HepG2 (cell line): ENCODE data around the gene SMIM43. TPM values are rescaled to one million over a fixed set of nuclear protein-coding genes. Genes with fewer than 3 reads are reported as not detected.

Experiments
- BRCA1 ChIP-seq: sonication (generic); formaldehyde crosslinking; IDR thresholded peaks from 2 replicates; pipeline ENCODE4 v1.4.0; 2020; ENCODE audit warnings: missing genetic modification reagents
- CREM ChIP-seq, 2 experiments: sonication (generic) in 1 of 2; formaldehyde crosslinking in 1 of 2; IDR thresholded peaks; 2 replicates each; pipeline versions ENCODE4 v1.4.0 to v1.6.1; 2016 to 2020; ENCODE audit warnings: antibody characterized with exemption in 1 of 2, mild to moderate bottlenecking in 1 of 2, missing genetic modification reagents in 1 of 2
- DNMT1 ChIP-seq: sonication (generic); formaldehyde crosslinking; IDR thresholded peaks from 2 replicates; pipeline ENCODE4 v1.5.1; 2020; ENCODE audit warnings: mild to moderate bottlenecking, missing genetic modification reagents
- ELF1 ChIP-seq: sonication (generic); formaldehyde crosslinking; IDR thresholded peaks from 2 replicates; pipeline ENCODE4 v1.4.0; 2020; ENCODE audit warnings: missing genetic modification reagents
- ETV5 ChIP-seq: IDR thresholded peaks from 2 replicates; pipeline ENCODE4 v1.6.1; 2018; ENCODE audit warnings: missing biosample characterization, missing genetic modification reagents, inconsistent platforms, borderline replicate concordance
- FOXO1 ChIP-seq: sonication (generic); formaldehyde crosslinking; IDR thresholded peaks from 2 replicates; pipeline ENCODE4 v1.4.0; 2020; ENCODE audit warnings: missing genetic modification reagents
- GTF3A ChIP-seq: sonication (generic); formaldehyde crosslinking; conservative IDR thresholded peaks from 2 replicates; pipeline ENCODE4 v1.4.0; 2020; ENCODE audit warnings: mild to moderate bottlenecking, missing genetic modification reagents
- HMGXB4 ChIP-seq, 2 experiments: sonication (generic) in 1 of 2; formaldehyde crosslinking in 1 of 2; IDR thresholded peaks; 2 replicates each; pipeline versions ENCODE4 v1.4.0 to v1.6.1; 2018 to 2020; ENCODE audit warnings: missing genetic modification reagents in 2 of 2, borderline replicate concordance in 1 of 2, low read depth in 1 of 2, mild to moderate bottlenecking in 1 of 2, missing biosample characterization in 1 of 2
- KAT7 ChIP-seq: IDR thresholded peaks from 2 replicates; pipeline ENCODE4 v1.6.1; 2018; ENCODE audit warnings: borderline replicate concordance, missing compliant biosample characterization
- KDM5A ChIP-seq: fragments of 200-600 bp; sonication (generic); IDR thresholded peaks from 2 replicates; pipeline ENCODE4 v1.7.0; 2018; ENCODE audit warnings: antibody characterized with exemption, mild to moderate bottlenecking, low read length, borderline replicate concordance
- MED8 ChIP-seq: sonication (generic); formaldehyde crosslinking; IDR thresholded peaks from 2 replicates; pipeline ENCODE4 v1.8.1; 2023; ENCODE audit warnings: mild to moderate bottlenecking, missing genetic modification reagents; ENCODE audit not compliant: insufficient replicate concordance
- MEF2D ChIP-seq: sonication (generic); formaldehyde crosslinking; IDR thresholded peaks from 2 replicates; pipeline ENCODE4 v1.5.1; 2020; ENCODE audit warnings: mild to moderate bottlenecking, missing genetic modification reagents
- RBM22 ChIP-seq: fragments of 200-400 bp; formaldehyde crosslinking; optimal IDR thresholded peaks from 2 replicates; pipeline ENCODE3; 2017; ENCODE audit warnings: mild to moderate bottlenecking, low read length, moderate library complexity
- SMC3 ChIP-seq: IDR thresholded peaks from 2 replicates; pipeline ENCODE4 v1.6.1; 2011; ENCODE audit warnings: low read length, improper control_type of control experiment
- TBL1XR1 ChIP-seq: fragments of 150-350 bp; IDR thresholded peaks from 2 replicates; pipeline ENCODE4 v1.6.1; 2014; ENCODE audit warnings: borderline replicate concordance, low read length; ENCODE audit not compliant: partially characterized antibody
- YY1 ChIP-seq: IDR thresholded peaks from 2 replicates; pipeline ENCODE4 v1.6.1; 2011; ENCODE audit warnings: low read length, low read depth, moderate library complexity, mild to moderate bottlenecking; ENCODE audit not compliant: insufficient read depth, insufficient replicate concordance
- ZFP90 ChIP-seq: sonication (generic); formaldehyde crosslinking; IDR thresholded peaks from 2 replicates; pipeline ENCODE4 v1.8.0; 2022; ENCODE audit warnings: missing genetic modification reagents, mild to moderate bottlenecking, inconsistent platforms, borderline replicate concordance
- ZNF280D ChIP-seq: sonication (generic); formaldehyde crosslinking; IDR thresholded peaks from 2 replicates; pipeline ENCODE4 v1.5.1; 2020; ENCODE audit warnings: mild to moderate bottlenecking, missing genetic modification reagents
- ZNF33A ChIP-seq: sonication (generic); formaldehyde crosslinking; IDR thresholded peaks from 2 replicates; pipeline ENCODE4 v1.5.1; 2020; ENCODE audit warnings: missing genetic modification reagents, mild to moderate bottlenecking, moderate library complexity, borderline replicate concordance
- ZNF383 ChIP-seq: sonication (generic); formaldehyde crosslinking; IDR thresholded peaks from 2 replicates; pipeline ENCODE4 v1.4.0; 2020; ENCODE audit warnings: missing genetic modification reagents, mild to moderate bottlenecking, borderline replicate concordance
- ZNF547 ChIP-seq: sonication (generic); formaldehyde crosslinking; IDR thresholded peaks from 2 replicates; pipeline ENCODE4 v1.5.1; 2020; ENCODE audit warnings: mild to moderate bottlenecking, missing genetic modification reagents
- ZNF713 ChIP-seq: sonication (generic); formaldehyde crosslinking; IDR thresholded peaks from 2 replicates; pipeline ENCODE4 v1.4.0; 2020; ENCODE audit warnings: mild to moderate bottlenecking, missing genetic modification reagents
- ZNF749 ChIP-seq: sonication (generic); formaldehyde crosslinking; IDR thresholded peaks from 2 replicates; pipeline ENCODE4 v1.8.0; 2022; ENCODE audit warnings: mild to moderate bottlenecking, missing genetic modification reagents, moderate library complexity, borderline replicate concordance
- ZSCAN20 ChIP-seq: sonication (generic); formaldehyde crosslinking; IDR thresholded peaks from 2 replicates; pipeline ENCODE4 v1.4.0; 2020; ENCODE audit warnings: missing genetic modification reagents, mild to moderate bottlenecking, borderline replicate concordance
- ZSCAN21 ChIP-seq: sonication (generic); formaldehyde crosslinking; IDR thresholded peaks from 2 replicates; pipeline ENCODE4 v1.8.0; 2022; ENCODE audit warnings: mild to moderate bottlenecking, missing genetic modification reagents, moderate library complexity, borderline replicate concordance
- polyA plus RNA-seq, 8 experiments: library from polyadenylated mRNA; depleted of rRNA in 3 of 8; stranded (reverse) in 7 of 8; unstranded in 1 of 8; fragments of >200 nt; fragmentation: Illumina TruSeq in 4 of 8; extraction: Trizol in 4 of 8; gene quantifications; 2 replicates each; pipeline versions ENCODE4 v1.2.1 to v1.2.3, GENCODE V29; 2011 to 2016; ENCODE audit warnings: low read depth in 4 of 8, missing spikeins in 1 of 8, mixed read lengths in 1 of 8; ENCODE audit not compliant: insufficient read depth in 1 of 8
- total RNA-seq, 5 experiments: library from RNA; depleted of rRNA; stranded (reverse); fragments of >200 nt; fragmentation: Illumina TruSeq; extraction: Trizol; gene quantifications; 2 replicates each; pipeline ENCODE4 v1.2.3, GENCODE V29; 2016; ENCODE audit warnings: low read depth in 1 of 5

The SMIM43 gene
- total and polyA plus RNA-seq, 2 of the 13 experiments (the other 11 are each of a cell fraction or from before 2014, with no cell fraction given): not detected

GRCh38 chr4:121800961-121801714 lies 36.2 kb upstream of the SMIM43 start, which contains the start of gene EXOSC9 (continued):
- TF ChIP-seq ZNF33A (CRISPR knock-in tag) (no peak), YY1 (peak; percentile 89), ELF1 (CRISPR knock-in tag) (peak; percentile 92), ZNF280D (CRISPR knock-in tag) (peak; percentile 81; the same call in 1 of the 2 replicates), ZNF547 (CRISPR knock-in tag) (peak; percentile 88), ETV5 (peak; percentile 39; the same call in 1 of the 2 replicates), DNMT1 (CRISPR knock-in tag) (no peak), ZSCAN20 (CRISPR knock-in tag) (peak; percentile 65; the same call in 1 of the 2 replicates), GTF3A (CRISPR knock-in tag) (no peak), ZNF713 (0 out of 2 replicates have a peak, but pooled peaks have one; percentile 67), ZNF383 (CRISPR knock-in tag) (no peak), BRCA1 (CRISPR knock-in tag) (0 out of 2 replicates have a peak, but pooled peaks have one; percentile 79), KDM5A (peak; percentile 99), TBL1XR1 (no peak), CREM (IDR thresholded peaks at IDR 0.05) (peak; percentile 99), CREM (CRISPR knock-in tag; IDR thresholded peaks at IDR 0.05) (peak; percentile 93), FOXO1 (peak; percentile 56), MED8 (CRISPR knock-in tag) (no peak), RBM22 (no peak), SMC3 (no peak), HMGXB4 (CRISPR knock-in tag; IDR thresholded peaks at IDR 0.05; ENCODE audit: borderline replicate concordance in 1 of 2, low read depth in 1 of 2) (peak; percentile 76 to 85), ZFP90 (peak; percentile 84; the same call in 1 of the 2 replicates), KAT7 (CRISPR knock-in tag) (peak; percentile 86), MEF2D (CRISPR knock-in tag) (peak; percentile 76), ZSCAN21 (CRISPR knock-in tag) (no peak; the same call in 1 of the 2 replicates), ZNF749 (CRISPR knock-in tag) (no peak; the same call in 1 of the 2 replicates)
